Upper lobe of right lung (tissue), 1 donor: ENCODE data around the gene ETF1. TPM values are rescaled to one million over a fixed set of nuclear protein-coding genes. Genes with fewer than 3 reads are reported as not detected.
A peak's percentile ranks its signal among the peaks of the same experiment; 100 is the strongest.

Source experiments
- ATAC-seq: fragments of 200-7000 bp; cut with Tn5 transposase; one replicate; pipeline ENCODE4 v1.9.1; 2020; ENCODE audit warnings: mild to moderate bottlenecking, moderate library complexity
- DNase-seq: peaks from one replicate; pipeline ENCODE4 v3.0.0-alpha.2; 2020
- H3K27ac ChIP-seq: fragments of 200-600 bp; one replicate; pipeline ENCODE4 v1.8.0; 2022
- H3K27me3 ChIP-seq: fragments of 200-600 bp; one replicate; pipeline ENCODE4 v1.8.0; 2022; ENCODE audit warnings: mild to moderate bottlenecking
- H3K36me3 ChIP-seq: fragments of 200-600 bp; one replicate; pipeline ENCODE4 v1.8.0; 2022
- H3K4me1 ChIP-seq: fragments of 200-600 bp; one replicate; pipeline ENCODE4 v1.8.0; 2022
- H3K4me3 ChIP-seq: fragments of 200-600 bp; one replicate; pipeline ENCODE4 v1.8.0; 2022; ENCODE audit warnings: mild to moderate bottlenecking
- H3K9me3 ChIP-seq: fragments of 200-600 bp; one replicate; pipeline ENCODE4 v1.8.0; 2022
- intact Hi-C: fragments of 100-400 bp; cut with DNase I; formaldehyde crosslinking; loops from one replicate; pipeline ENCODE4 v1.11.0; 2022
- long read RNA-seq: library from polyadenylated mRNA; unstranded; transcript quantifications from one replicate; pipeline ENCODE4 v2.0.0, GENCODE V29; 2021
- total RNA-seq: library from RNA; stranded (reverse); fragmentation: NEBNext Ultra II Directional; extraction: Animal tissue kit (Norgen Biotek cat#: 25700); gene quantifications from one replicate; pipeline ENCODE4 v1.2.1, GENCODE V29; 2021
- TF ChIP-seq, protein P1 (sequence below): fragments of 200-600 bp; IDR thresholded peaks from one replicate; pipeline ENCODE4 v1.8.0; 2022; ENCODE audit warnings: antibody characterized with exemption
- donor health status: DM: no; HTN: yes; CAD: no; lungs with severe emphysema.

Gene ETF1
- 114 TPM for total RNA-seq
- long read RNA-seq, transcript ETF1-201 (11 exons, 3,742 nt), result major isoform, 48 of 62 reads
- long read RNA-seq, partial matches to known transcripts, result 6 of 62 reads
- long read RNA-seq, other reads (novel, unspliced or antisense), result 7 of 62 reads

DNA sequence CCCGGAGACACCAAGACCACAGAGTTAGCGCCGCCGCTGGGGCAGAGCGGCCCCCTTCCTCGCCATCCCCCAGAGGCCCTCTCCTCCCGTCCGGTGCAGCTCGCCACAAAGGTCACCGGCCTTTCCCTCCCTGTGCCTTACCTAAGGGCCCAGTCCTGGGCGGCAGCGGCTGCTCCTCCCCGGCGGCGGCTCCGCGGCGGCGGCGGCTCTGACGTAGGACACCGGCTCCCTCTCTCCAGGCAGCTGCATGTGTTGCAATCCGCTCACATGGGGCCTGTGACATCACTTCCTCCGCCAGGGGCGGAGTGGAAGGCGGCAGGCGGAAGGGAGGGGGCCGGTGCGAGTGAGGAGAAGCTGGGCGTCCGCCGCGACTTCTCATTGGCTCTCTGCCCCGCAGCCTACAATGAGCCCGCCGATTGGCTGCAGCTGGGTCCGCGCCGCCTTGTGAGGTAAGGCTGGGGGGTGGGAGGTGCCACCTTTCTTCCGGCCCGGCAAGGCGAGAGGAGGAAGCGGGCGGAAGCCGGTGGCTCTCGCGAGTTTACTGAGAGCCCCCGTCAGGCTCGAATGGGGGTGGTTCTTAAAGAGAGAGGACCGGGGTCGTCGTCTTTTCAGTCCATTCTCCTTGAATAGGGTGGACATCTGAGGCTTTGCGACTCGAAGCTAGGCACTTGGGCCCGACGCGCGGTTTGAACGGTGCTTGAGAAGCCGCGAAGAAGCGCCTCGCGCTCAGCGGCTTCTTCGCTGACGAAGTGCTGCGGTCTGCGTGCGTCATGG is at the start of gene ETF1:
Gene ETF1 (minus strand): TSS at position 281 of the 774 bp plus-strand sequence. CDS start 318 bp downstream, outside the sequence.
- H3K36me3 ChIP-seq, result peaks cover 6% of the 10 kb centered on the region
- DNase-seq, result peak; percentile 100
- peak; percentile 98 for ATAC-seq
- intact Hi-C loops, result no loop called here
- TF ChIP-seq, protein P1, sequence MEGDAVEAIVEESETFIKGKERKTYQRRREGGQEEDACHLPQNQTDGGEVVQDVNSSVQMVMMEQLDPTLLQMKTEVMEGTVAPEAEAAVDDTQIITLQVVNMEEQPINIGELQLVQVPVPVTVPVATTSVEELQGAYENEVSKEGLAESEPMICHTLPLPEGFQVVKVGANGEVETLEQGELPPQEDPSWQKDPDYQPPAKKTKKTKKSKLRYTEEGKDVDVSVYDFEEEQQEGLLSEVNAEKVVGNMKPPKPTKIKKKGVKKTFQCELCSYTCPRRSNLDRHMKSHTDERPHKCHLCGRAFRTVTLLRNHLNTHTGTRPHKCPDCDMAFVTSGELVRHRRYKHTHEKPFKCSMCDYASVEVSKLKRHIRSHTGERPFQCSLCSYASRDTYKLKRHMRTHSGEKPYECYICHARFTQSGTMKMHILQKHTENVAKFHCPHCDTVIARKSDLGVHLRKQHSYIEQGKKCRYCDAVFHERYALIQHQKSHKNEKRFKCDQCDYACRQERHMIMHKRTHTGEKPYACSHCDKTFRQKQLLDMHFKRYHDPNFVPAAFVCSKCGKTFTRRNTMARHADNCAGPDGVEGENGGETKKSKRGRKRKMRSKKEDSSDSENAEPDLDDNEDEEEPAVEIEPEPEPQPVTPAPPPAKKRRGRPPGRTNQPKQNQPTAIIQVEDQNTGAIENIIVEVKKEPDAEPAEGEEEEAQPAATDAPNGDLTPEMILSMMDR, result no peak
- peak within 1 kb of the TSS; percentile 98 for H3K27ac ChIP-seq
- H3K4me1 ChIP-seq, result peaks cover 73% of the 10 kb centered on the region
- H3K27me3 ChIP-seq, result no peaks in the 10 kb centered on the region
- H3K4me3 ChIP-seq, result peak within 1 kb of the TSS; percentile 99
- H3K9me3 ChIP-seq, result no peaks in the 10 kb centered on the region

DNA sequence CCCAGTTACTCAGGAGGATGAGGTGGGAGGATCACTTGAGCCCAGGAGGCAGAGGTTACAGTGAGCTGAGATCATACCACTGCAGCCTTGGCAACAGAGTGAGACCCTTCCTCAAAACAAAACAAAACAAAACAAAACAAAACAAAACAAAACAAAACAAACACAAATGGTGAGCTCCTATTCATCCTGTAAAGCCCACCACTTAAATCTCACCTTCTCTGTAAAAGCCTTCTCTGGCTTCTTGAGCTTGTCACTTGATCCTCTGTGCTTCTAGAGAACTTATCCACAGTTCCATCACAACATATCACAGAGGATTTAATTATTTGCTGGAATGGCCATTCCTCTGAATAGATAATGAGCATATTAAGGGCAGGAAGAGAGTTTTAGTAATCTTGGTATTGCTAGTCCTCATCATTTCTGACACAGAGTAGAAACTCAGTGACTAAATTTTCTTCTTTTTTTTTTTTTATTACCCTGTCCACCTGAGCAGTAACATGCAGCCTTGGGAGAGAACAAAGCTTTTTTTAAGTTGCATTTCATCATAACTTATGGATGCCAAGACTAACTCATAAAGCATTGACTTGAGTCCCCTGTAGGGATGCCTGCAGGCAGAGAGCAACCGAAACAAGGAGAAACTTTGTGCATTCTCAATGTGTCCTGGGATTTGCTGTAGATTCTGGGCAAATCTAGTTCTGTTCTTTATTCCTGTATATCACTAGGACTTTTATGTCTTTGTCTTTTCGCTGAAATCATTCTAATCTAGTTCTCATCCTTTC is 45.2 kb upstream of the ETF1 start:
- ATAC-seq (no peak), DNase-seq (no peak)
- H3K9me3 ChIP-seq, result no peaks in the 10 kb centered on the region
- H3K4me1 ChIP-seq, result no peaks in the 10 kb centered on the region
- H3K4me3 ChIP-seq, result no peak overlapping the region
- TF ChIP-seq, protein P1, result no peak
- intact Hi-C loops, result loop anchor here (10.0 kb wide), 1 partner anchor 47 kb away; no protein-coding TSS in a partner anchor
- H3K27ac ChIP-seq, result no peak overlapping the region
- no peaks in the 10 kb centered on the region for H3K27me3 ChIP-seq
- H3K36me3 ChIP-seq, result no peaks in the 10 kb centered on the region

DNA sequence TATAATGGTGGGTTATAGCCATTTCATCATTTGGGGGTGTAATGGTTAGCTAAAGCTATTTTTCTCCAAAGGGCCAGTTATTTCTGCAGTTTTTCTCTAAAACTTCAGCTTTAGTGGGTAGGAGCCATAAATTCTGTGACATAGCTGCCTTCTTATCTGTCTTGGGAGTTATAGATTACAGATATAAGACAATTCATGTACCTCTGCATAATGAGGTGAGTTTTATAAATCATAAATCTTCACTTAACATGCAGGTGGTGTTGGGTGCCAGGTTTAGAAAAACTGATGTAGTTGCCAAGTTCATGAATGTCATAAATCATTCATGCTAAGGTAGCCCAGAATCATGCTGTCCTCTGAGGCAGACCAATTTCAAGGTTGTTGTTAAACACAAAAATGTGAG is 42.1 kb upstream of the ETF1 start:
- intact Hi-C loops, result loop anchor here (10.0 kb wide), 1 partner anchor 50 kb away; no protein-coding TSS in a partner anchor
- TF ChIP-seq, protein P1, result no peak
- ATAC-seq, result no peak

DNA sequence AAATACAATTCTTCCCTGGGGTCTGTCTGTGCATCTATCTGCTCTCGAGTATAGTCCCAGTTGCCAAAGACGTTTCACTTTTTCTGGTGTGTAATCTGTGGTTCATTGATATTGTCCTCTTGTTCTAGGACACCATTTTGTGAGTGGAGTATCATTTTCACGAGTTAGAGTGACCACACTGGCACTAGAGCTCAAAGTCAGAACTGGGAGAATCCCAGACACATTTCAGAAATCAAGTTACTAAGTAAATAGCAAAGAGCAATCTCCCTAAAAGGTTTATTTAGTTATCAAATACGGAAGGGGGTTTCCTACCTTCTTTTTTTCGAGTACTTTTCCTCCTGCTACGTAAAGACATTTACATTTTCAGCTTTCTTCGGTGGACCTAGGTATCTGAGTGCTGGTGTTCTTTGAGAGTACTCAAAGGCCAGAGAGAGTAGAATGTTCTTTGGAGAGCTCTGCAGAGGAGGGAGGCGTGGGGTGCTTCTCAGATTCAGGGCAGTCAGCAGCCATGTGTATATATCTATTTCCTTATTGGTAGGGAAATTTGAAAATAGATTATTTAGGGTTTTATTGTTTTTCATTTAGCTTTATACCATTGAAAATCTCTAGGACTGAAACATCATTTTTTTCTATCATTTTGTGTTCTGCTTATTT is 41.1 kb upstream of the ETF1 start:
- Histone ChIP-seq H3K36me3 (no peaks in the 10 kb centered on the region), H3K27me3 (no peaks in the 10 kb centered on the region), H3K4me1 (no peaks in the 10 kb centered on the region), H3K27ac (no peak overlapping the region), H3K9me3 (no peaks in the 10 kb centered on the region), H3K4me3 (no peak overlapping the region)
- no peak for DNase-seq
- ATAC-seq, result peak; percentile 59
- intact Hi-C loops, result loop anchor here (10.0 kb wide), 1 partner anchor 51 kb away; no protein-coding TSS in a partner anchor
- TF ChIP-seq, protein P1, result no peak

More for the DNA sequence above, 42.1 kb upstream of the ETF1 start:
- Histone ChIP-seq H3K9me3 (no peaks in the 10 kb centered on the region), H3K4me1 (no peaks in the 10 kb centered on the region), H3K36me3 (no peaks in the 10 kb centered on the region), H3K27ac (no peak overlapping the region), H3K4me3 (no peak overlapping the region), H3K27me3 (no peaks in the 10 kb centered on the region)
- no peak for DNase-seq

DNA sequence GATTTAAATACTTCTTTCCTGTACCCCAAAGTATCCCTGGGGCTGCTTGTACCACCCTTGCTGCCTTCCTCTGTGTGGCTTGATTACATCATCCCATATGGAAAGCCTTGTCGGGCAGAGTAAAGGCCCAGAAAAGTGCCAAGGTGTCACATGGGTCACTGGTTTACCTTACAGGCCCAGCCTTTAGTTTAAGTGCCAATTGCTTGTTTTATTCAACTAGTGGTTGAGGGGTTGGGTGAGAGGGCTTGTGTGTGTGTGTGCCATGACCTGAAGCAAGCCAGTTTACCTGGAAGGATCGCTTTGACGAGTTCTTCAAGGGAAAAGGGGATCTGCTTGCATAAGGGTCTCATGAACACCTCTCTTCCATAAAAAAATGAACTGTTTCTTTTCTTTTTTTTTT is 39.9 kb upstream of the ETF1 start:
- intact Hi-C loops, result loop anchor here (10.0 kb wide), 1 partner anchor 52 kb away; no protein-coding TSS in a partner anchor

More for the DNA sequence above, 39.9 kb upstream of the ETF1 start:
- Histone ChIP-seq H3K9me3 (no peaks in the 10 kb centered on the region), H3K4me1 (no peaks in the 10 kb centered on the region), H3K36me3 (no peaks in the 10 kb centered on the region), H3K4me3 (no peak overlapping the region), H3K27me3 (no peaks in the 10 kb centered on the region), H3K27ac (no peak overlapping the region)
- TF ChIP-seq, protein P1, result no peak
- DNase-seq (no peak), ATAC-seq (no peak)
